Trophoblast cell (in vitro differentiated cells and primary cell): ENCODE results near the gene MYO5B.

Source experiments
- DNase-seq, 2 donors: peaks; one replicate each; pipeline ENCODE4 v3.0.0-alpha.2; 2016
- H2AFZ ChIP-seq: 2 replicates; pipeline ENCODE4 v1.6.1; 2013; ENCODE audit warnings: low read length, moderate library complexity, mild to moderate bottlenecking; ENCODE audit not compliant: insufficient read depth, poor library complexity
- H2AK5ac ChIP-seq: 2 replicates; pipeline ENCODE4 v1.6.1; 2013; ENCODE audit warnings: mild to moderate bottlenecking, low read length
- H2BK120ac ChIP-seq: 2 replicates; pipeline ENCODE4 v1.6.1; 2013; ENCODE audit warnings: low read length, mild to moderate bottlenecking, moderate library complexity; ENCODE audit not compliant: insufficient read depth, poor library complexity
- H2BK12ac ChIP-seq: 2 replicates; pipeline ENCODE4 v1.6.1; 2013; ENCODE audit warnings: mild to moderate bottlenecking, low read length, moderate library complexity
- H2BK5ac ChIP-seq: 2 replicates; pipeline ENCODE4 v1.6.1; 2013; ENCODE audit warnings: low read length, low read depth, moderate library complexity, mild to moderate bottlenecking; ENCODE audit not compliant: poor library complexity
- H3K14ac ChIP-seq: 2 replicates; pipeline ENCODE4 v1.6.1; 2013; ENCODE audit warnings: mild to moderate bottlenecking, low read length
- H3K18ac ChIP-seq: 2 replicates; pipeline ENCODE4 v1.6.1; 2013; ENCODE audit warnings: mild to moderate bottlenecking, low read length
- H3K23ac ChIP-seq: 2 replicates; pipeline ENCODE4 v1.6.1; 2013; ENCODE audit warnings: low read length
- H3K27ac ChIP-seq: 2 replicates; pipeline ENCODE4 v1.5.1; 2013; ENCODE audit warnings: low read depth, mild to moderate bottlenecking, inconsistent platforms, low read length, moderate library complexity
- H3K27me3 ChIP-seq: 2 replicates; pipeline ENCODE4 v1.6.1; 2013; ENCODE audit warnings: inconsistent platforms, mild to moderate bottlenecking, low read length, moderate library complexity; ENCODE audit not compliant: insufficient read depth
- H3K36me3 ChIP-seq, 2 experiments: 1 replicate in 1 of 2; 2 replicates in 1 of 2; pipeline ENCODE4 v1.6.1; 2013; ENCODE audit warnings: low read length in 2 of 2, mild to moderate bottlenecking in 2 of 2, moderate library complexity in 1 of 2; ENCODE audit not compliant: insufficient read depth in 2 of 2, control insufficient read depth in 1 of 2
- H3K4ac ChIP-seq: 2 replicates; pipeline ENCODE4 v1.6.1; 2013; ENCODE audit warnings: low read depth, mild to moderate bottlenecking, low read length, moderate library complexity
- H3K4me1 ChIP-seq, 2 experiments: 1 replicate in 1 of 2; 2 replicates in 1 of 2; pipeline ENCODE4 v1.6.1; 2013; ENCODE audit warnings: low read length in 2 of 2, mild to moderate bottlenecking in 2 of 2, moderate library complexity in 1 of 2; ENCODE audit not compliant: insufficient read depth in 2 of 2, control insufficient read depth in 1 of 2
- H3K4me2 ChIP-seq: 2 replicates; pipeline ENCODE4 v1.6.1; 2013; ENCODE audit warnings: inconsistent platforms, mild to moderate bottlenecking, low read length, moderate library complexity
- H3K4me3 ChIP-seq: 2 replicates; pipeline ENCODE4 v1.5.1; 2013; ENCODE audit warnings: mild to moderate bottlenecking, low read depth, low read length, inconsistent platforms
- H3K79me1 ChIP-seq: one replicate; pipeline ENCODE4 v1.6.1; 2013; ENCODE audit warnings: low read length
- H3K79me2 ChIP-seq: 2 replicates; pipeline ENCODE4 v1.6.1; 2013; ENCODE audit warnings: low read length, mild to moderate bottlenecking; ENCODE audit not compliant: control insufficient read depth, insufficient read depth, poor library complexity
- H3K9ac ChIP-seq: 2 replicates; pipeline ENCODE4 v1.6.1; 2013; ENCODE audit warnings: mild to moderate bottlenecking, low read length
- H3K9me3 ChIP-seq: 2 replicates; pipeline ENCODE4 v1.6.1; 2013; ENCODE audit warnings: low read depth, mild to moderate bottlenecking, control low read depth, inconsistent platforms, low read length; ENCODE audit not compliant: insufficient read depth
- H4K12ac ChIP-seq: 2 replicates; pipeline ENCODE4 v1.6.1; 2013; ENCODE audit warnings: low read depth, mild to moderate bottlenecking, low read length, moderate library complexity
- H4K8ac ChIP-seq: 2 replicates; pipeline ENCODE4 v1.6.1; 2013; ENCODE audit warnings: low read depth, mild to moderate bottlenecking, low read length, moderate library complexity
- H4K91ac ChIP-seq: one replicate; pipeline ENCODE4 v1.6.1; 2013; ENCODE audit warnings: low read depth, mild to moderate bottlenecking, low read length, moderate library complexity
- WGBS: extraction: QIAGEN DNeasy Blood & Tissue Kit; methylation state at CpG from one replicate; pipeline ENCODE4 v1.1.7; 2013; ENCODE audit warnings: missing lambda C conversion rate; ENCODE audit not compliant: insufficient read length, insufficient coverage; ENCODE audit errors: extremely low coverage; 5-methylcytosine and 5-hydroxymethylcytosine counted together

MYO5B gene

GRCh38 chr18:49960376-49960775, 234.6 kb downstream of the MYO5B start:
- Histone ChIP-seq H3K4me3 (no peak overlapping the region), H3K9me3 (no peaks in the 10 kb centered on the region), H4K8ac (no peak overlapping the region), H2AK5ac (no peak overlapping the region), H3K23ac (no peak overlapping the region), H2BK120ac (no peak overlapping the region), H3K4ac (no peak overlapping the region), H3K18ac (no peak overlapping the region), H3K9ac (no peak overlapping the region), H3K27me3 (no peaks in the 10 kb centered on the region), H3K4me2 (no peak overlapping the region), H2BK5ac (no peak overlapping the region), H2BK12ac (no peak overlapping the region), H3K36me3 (peaks cover 2 to 4% of the 10 kb centered on the region in 2 experiments), H3K79me1 (no peaks in the 10 kb centered on the region), H3K27ac (no peak overlapping the region), H3K14ac (no peak overlapping the region), H2AFZ (no peak overlapping the region), H4K12ac (no peak overlapping the region), H3K4me1 (peaks cover 7 to 9% of the 10 kb centered on the region in 2 experiments), H4K91ac (no peak overlapping the region), H3K79me2 (no peaks in the 10 kb centered on the region)
- no peak for DNase-seq
- no CpG with 5 or more reads among the region's 4 CpGs for WGBS

- H2BK5ac ChIP-seq = no peak overlapping the region
- no peaks in the 10 kb centered on the region for H3K27me3 ChIP-seq
- no peak overlapping the region for H3K9ac ChIP-seq
- no peak overlapping the region for H2BK12ac ChIP-seq
- H4K91ac ChIP-seq = no peak overlapping the region
- no peak overlapping the region for H3K4me2 ChIP-seq
- no peak overlapping the region for H2AFZ ChIP-seq
- no peak overlapping the region for H3K4ac ChIP-seq
- no peak overlapping the region for H4K8ac ChIP-seq
- H4K12ac ChIP-seq = no peak overlapping the region
- peaks cover 2 to 4% of the 10 kb centered on the region in 2 experiments for H3K36me3 ChIP-seq
- no CpG with 5 or more reads among the region's 5 CpGs for WGBS
- DNase-seq = no peak
- H3K4me1 ChIP-seq = peaks cover 7 to 9% of the 10 kb centered on the region in 2 experiments
- H3K18ac ChIP-seq = no peak overlapping the region
- H3K27ac ChIP-seq = no peak overlapping the region
- H3K23ac ChIP-seq = no peak overlapping the region
- no peaks in the 10 kb centered on the region for H3K79me2 ChIP-seq
- no peak overlapping the region for H2AK5ac ChIP-seq
- no peak overlapping the region for H3K4me3 ChIP-seq
- no peaks in the 10 kb centered on the region for H3K9me3 ChIP-seq
- H3K14ac ChIP-seq = no peak overlapping the region
- H3K79me1 ChIP-seq = no peaks in the 10 kb centered on the region
- no peak overlapping the region for H2BK120ac ChIP-seq
Observed at GRCh38 chr18:49959176-49959575, 235.8 kb downstream of the MYO5B start.

GRCh38 chr18:49955263-49955662, 239.7 kb downstream of the MYO5B start:
- Histone ChIP-seq H3K79me1 (no peaks in the 10 kb centered on the region), H2BK120ac (no peak overlapping the region), H3K14ac (no peak overlapping the region), H3K27me3 (no peaks in the 10 kb centered on the region), H2BK12ac (no peak overlapping the region), H2BK5ac (no peak overlapping the region), H4K12ac (no peak overlapping the region), H3K9me3 (no peaks in the 10 kb centered on the region), H3K23ac (no peak overlapping the region), H3K4me3 (no peak overlapping the region), H3K9ac (no peak overlapping the region), H3K18ac (no peak overlapping the region), H4K91ac (no peak overlapping the region), H3K79me2 (peaks cover 2% of the 10 kb centered on the region), H3K4me1 (peaks cover 7 to 9% of the 10 kb centered on the region in 2 experiments), H2AFZ (no peak overlapping the region), H3K27ac (no peak overlapping the region), H3K36me3 (peaks cover 0 to 4% of the 10 kb centered on the region in 2 experiments), H2AK5ac (no peak overlapping the region), H3K4ac (no peak overlapping the region), H4K8ac (no peak overlapping the region), H3K4me2 (no peak overlapping the region)
- no peak for DNase-seq
- no CpG with 5 or more reads among the region's 5 CpGs for WGBS

GRCh38 chr18:49953391-49953790, 241.6 kb downstream of the MYO5B start:
- DNase-seq = no peak
- Histone ChIP-seq H4K91ac (no peak overlapping the region), H3K27ac (no peak overlapping the region), H3K14ac (no peak overlapping the region), H3K4ac (no peak overlapping the region), H3K18ac (no peak overlapping the region), H3K79me2 (peaks cover 2% of the 10 kb centered on the region), H2BK5ac (no peak overlapping the region), H2BK12ac (no peak overlapping the region), H3K4me1 (peaks cover 2 to 3% of the 10 kb centered on the region in 2 experiments), H3K4me2 (no peak overlapping the region), H2AK5ac (no peak overlapping the region), H3K9ac (no peak overlapping the region), H2AFZ (no peak overlapping the region), H4K8ac (no peak overlapping the region), H2BK120ac (no peak overlapping the region), H4K12ac (no peak overlapping the region), H3K4me3 (no peak overlapping the region), H3K9me3 (no peaks in the 10 kb centered on the region), H3K23ac (no peak overlapping the region), H3K36me3 (peaks cover 0 to 4% of the 10 kb centered on the region in 2 experiments), H3K27me3 (no peaks in the 10 kb centered on the region), H3K79me1 (no peaks in the 10 kb centered on the region)
- WGBS = no CpG with 5 or more reads among the region's 1 CpG
